Kidney epithelial cell (primary cell): ENCODE results near the gene ACSF3. TPM values are rescaled to one million over a fixed set of nuclear protein-coding genes. Genes with fewer than 3 reads are reported as not detected.

Source experiments
- DNase-seq: peaks from one replicate; pipeline ENCODE4 v3.0.0-alpha.2; 2010; ENCODE audit warnings: low read depth
- H3K27me3 ChIP-seq: 2 replicates; pipeline ENCODE4 v1.6.0; 2011; ENCODE audit warnings: low read length; ENCODE audit not compliant: control insufficient read depth, insufficient read depth
- H3K36me3 ChIP-seq: 2 replicates; pipeline ENCODE4 v1.5.1; 2011; ENCODE audit warnings: low read length; ENCODE audit not compliant: control insufficient read depth, insufficient read depth
- H3K4me3 ChIP-seq: 2 replicates; pipeline ENCODE4 v1.5.1; 2011; ENCODE audit warnings: low read depth, mild to moderate bottlenecking, control low read depth, low read length
- total RNA-seq: library from RNA; depleted of rRNA; stranded (reverse); fragments of >200 nt; gene quantifications from 2 replicates; pipeline ENCODE4 v1.2.3, GENCODE V29; 2015
- TF ChIP-seq, protein P1 (sequence below): IDR thresholded peaks from 2 replicates; pipeline ENCODE4 v1.5.1; 2011; ENCODE audit warnings: mild to moderate bottlenecking, moderate library complexity, low read length, control low read depth, inconsistent platforms; ENCODE audit not compliant: insufficient read depth, poor library complexity, severe bottlenecking

The ACSF3 gene
- total RNA-seq, 1 donor from 2014 or later = 36.9 TPM

- TF ChIP-seq, protein P1, sequence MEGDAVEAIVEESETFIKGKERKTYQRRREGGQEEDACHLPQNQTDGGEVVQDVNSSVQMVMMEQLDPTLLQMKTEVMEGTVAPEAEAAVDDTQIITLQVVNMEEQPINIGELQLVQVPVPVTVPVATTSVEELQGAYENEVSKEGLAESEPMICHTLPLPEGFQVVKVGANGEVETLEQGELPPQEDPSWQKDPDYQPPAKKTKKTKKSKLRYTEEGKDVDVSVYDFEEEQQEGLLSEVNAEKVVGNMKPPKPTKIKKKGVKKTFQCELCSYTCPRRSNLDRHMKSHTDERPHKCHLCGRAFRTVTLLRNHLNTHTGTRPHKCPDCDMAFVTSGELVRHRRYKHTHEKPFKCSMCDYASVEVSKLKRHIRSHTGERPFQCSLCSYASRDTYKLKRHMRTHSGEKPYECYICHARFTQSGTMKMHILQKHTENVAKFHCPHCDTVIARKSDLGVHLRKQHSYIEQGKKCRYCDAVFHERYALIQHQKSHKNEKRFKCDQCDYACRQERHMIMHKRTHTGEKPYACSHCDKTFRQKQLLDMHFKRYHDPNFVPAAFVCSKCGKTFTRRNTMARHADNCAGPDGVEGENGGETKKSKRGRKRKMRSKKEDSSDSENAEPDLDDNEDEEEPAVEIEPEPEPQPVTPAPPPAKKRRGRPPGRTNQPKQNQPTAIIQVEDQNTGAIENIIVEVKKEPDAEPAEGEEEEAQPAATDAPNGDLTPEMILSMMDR = no peak
- H3K36me3 ChIP-seq = no peaks in the 10 kb centered on the region
- no peak overlapping the region for H3K4me3 ChIP-seq
- no peaks in the 10 kb centered on the region for H3K27me3 ChIP-seq
- DNase-seq = no peak
Measured at GRCh38 chr16:89133457-89134127, 39.9 kb downstream of the ACSF3 start.

- no peak overlapping the region for H3K4me3 ChIP-seq
- TF ChIP-seq, protein P1 = no peak
- no peaks in the 10 kb centered on the region for H3K36me3 ChIP-seq
- H3K27me3 ChIP-seq = no peaks in the 10 kb centered on the region
- DNase-seq = no peak
Measured at GRCh38 chr16:89134269-89134668, 40.6 kb downstream of the ACSF3 start.

DNA sequence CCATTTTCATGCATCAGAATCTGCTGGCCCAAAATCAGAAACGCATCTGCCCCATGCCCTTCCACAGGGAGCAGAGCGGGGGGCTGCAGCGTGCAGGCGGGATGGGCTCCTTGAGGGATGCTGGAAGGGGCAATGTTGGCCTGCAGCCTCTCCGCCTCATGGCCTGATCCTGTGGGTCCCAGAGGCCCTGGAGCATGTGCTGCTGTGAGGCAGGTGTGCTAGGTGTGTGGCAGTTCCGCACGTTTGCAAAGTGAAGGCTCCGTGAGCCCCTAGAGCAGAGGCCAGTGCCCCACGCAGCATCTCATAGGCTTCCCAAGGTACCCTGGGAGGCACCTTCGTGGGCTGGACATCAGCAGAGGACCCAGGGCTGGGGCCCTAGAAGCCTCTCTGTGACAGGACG lies 41.5 kb downstream of the ACSF3 start:
- H3K4me3 ChIP-seq = no peak overlapping the region
- TF ChIP-seq, protein P1 = no peak
- no peaks in the 10 kb centered on the region for H3K36me3 ChIP-seq
- DNase-seq = no peak
- H3K27me3 ChIP-seq = no peaks in the 10 kb centered on the region

- DNase-seq = no peak
- TF ChIP-seq, protein P1 = no peak
- no peaks in the 10 kb centered on the region for H3K36me3 ChIP-seq
- H3K4me3 ChIP-seq = no peak overlapping the region
- H3K27me3 ChIP-seq = no peaks in the 10 kb centered on the region
Measured at GRCh38 chr16:89135971-89136765, 42.5 kb downstream of the ACSF3 start.

GRCh38 chr16:89136931-89137330 lies 43.3 kb downstream of the ACSF3 start:
- TF ChIP-seq, protein P1 = no peak
- DNase-seq = no peak
- Histone ChIP-seq H3K27me3 (no peaks in the 10 kb centered on the region), H3K36me3 (no peaks in the 10 kb centered on the region), H3K4me3 (no peak overlapping the region)
